ENCODE data around the gene NKD1. TPM values are rescaled to one million over a fixed set of nuclear protein-coding genes. Genes with fewer than 3 reads are reported as not detected.
A peak's percentile ranks its signal among the peaks of the same experiment; 100 is the strongest.

Gene NKD1
- polyA plus RNA-seq, 10 donors = 2.2 to 11.1 (median 4.7) TPM

DNA sequence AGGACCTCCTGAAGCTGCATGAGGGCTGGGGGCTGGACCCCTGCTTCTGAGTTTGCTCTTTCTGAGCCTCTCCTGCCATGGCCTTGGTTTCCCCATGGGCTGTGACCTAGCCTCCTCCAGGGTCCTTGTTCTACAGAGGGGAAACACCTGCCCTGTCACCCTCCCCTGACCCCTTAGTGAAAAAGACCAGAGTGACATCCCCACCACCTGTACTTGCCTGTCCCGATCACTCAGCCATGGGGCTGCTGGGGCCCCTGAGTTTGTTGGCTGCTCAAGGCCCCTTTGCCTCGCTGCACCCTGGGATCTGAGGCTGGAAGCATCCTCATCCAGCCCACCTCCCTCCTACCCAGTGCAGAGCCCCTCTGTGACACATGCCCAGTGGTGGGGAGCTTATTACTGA is 146.0 kb downstream of the NKD1 start:
- no peak for DNase-seq

DNA sequence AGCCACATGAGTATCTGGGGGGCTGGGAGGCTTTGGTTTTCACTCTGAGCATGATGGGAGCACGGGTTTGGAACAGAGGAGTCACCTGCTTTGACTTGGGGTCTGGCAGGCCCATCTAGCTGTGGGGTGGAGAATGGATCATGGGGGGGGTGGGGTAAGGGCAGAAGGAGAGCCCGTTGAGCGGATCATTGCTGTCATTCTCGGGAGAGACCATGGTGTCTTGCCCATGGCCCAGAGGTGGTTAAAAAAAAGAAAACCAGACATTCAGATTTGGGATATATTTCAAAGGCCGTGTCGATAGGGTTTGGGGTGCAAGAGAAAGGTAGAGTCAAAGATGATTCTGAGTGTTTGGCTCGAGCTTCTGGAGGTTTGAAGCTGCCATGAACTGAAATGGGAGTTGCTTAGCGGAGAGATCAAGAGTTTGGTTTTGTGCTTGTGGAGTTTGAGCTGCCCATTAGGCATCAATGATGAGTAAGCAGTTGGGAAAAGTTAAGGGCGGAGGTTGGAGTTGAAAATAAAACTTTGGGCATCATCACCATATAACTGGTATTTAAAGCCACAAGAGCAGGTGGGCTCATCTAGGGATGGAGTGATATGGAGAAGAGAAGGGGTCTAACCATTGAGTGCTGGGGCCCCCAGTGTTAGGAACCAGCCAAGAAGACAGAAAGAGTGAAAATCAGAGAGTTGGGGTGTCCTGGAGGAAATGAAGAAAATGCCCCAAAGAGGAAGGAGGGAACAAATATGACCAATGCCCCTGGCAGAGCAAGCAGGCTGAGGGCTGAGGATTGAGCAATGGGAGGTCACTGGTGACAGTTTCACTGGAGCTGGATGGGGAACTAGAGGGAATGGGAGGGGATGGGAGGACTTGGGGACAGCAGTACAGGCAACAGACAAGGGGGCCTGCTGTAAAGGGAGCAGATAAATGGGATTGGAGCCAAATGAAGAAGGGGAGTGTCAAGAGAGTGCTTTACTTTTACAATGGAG is 147.1 kb downstream of the NKD1 start:
- no peak for DNase-seq

DNA sequence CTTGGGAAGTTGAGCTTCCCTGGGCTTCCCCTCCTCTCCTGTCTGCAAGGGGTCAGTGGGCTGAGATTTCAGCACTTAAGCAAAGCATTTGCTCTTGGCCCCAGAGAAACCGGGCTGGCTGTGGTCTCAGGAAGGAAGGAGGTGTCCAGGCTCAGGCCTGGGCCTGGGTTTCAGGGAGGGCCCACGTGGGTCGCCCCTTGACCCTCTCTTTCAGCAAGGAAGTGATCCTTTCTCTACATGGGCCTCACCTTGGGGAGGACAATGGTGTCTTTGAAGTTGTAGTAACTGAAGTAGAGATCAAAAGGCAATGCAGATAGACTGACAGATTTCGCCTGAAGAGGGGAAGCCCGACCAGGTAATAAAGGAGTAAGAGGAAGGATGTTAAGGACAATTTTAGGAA is 147.9 kb downstream of the NKD1 start:
- DNase-seq = no peak

DNA sequence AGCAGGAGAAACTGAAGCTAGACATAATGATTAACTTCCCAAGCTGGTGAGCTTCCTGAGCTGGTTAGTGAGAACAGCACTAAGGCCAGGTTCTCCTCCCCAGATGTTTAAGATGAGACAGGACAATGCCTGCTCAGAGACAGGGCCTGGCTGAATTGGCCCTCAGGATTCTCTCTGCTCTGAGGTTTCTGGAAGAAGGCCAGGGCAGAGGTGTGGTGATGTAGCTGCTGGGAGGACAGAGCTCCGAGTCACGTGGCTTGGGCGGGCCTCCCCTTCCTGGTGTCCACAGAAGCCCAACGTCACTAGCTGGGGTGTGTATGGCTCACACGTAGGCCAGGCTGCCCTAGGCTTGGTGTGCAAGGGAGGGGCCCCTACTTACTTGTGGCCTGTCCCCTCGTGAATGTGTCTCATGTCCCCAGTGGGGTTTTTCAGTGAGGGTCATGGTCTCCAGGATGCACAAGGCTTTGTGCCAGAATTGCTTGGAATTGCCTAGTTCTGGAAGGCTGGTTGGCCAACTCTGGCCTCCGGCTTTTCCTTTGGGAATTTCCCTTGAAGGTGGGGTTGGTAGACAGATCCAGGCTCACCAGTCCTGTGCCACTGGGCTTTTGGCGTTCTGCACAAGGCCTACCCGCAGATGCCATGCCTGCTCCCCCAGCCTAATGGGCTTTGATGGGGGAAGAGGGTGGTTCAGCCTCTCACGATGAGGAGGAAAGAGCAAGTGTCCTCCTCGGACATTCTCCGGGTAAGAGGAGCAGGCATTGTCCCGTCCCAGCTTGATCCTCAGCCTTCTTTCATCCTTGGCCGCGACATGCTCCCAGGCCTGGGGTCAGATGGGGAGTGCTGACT is 148.6 kb downstream of the NKD1 start:
- peak in 2 of 3 donors; percentile 21 to 61 for DNase-seq

DNA sequence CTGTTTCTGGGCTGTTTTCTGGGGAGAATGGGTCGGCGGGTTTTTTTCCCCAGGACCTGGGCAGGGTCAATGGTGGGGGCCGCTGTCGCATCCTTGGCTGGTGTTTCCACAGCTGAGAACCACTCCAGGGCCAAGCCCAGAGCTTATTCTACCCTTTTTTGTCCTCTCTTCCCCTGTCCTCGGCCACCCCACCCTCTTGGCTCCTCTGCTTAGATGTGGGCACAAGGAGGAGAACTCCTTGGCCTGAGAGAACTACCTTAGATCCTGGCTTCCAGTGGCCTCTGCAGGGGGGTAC is 149.2 kb downstream of the NKD1 start:
- no peak for DNase-seq

DNA sequence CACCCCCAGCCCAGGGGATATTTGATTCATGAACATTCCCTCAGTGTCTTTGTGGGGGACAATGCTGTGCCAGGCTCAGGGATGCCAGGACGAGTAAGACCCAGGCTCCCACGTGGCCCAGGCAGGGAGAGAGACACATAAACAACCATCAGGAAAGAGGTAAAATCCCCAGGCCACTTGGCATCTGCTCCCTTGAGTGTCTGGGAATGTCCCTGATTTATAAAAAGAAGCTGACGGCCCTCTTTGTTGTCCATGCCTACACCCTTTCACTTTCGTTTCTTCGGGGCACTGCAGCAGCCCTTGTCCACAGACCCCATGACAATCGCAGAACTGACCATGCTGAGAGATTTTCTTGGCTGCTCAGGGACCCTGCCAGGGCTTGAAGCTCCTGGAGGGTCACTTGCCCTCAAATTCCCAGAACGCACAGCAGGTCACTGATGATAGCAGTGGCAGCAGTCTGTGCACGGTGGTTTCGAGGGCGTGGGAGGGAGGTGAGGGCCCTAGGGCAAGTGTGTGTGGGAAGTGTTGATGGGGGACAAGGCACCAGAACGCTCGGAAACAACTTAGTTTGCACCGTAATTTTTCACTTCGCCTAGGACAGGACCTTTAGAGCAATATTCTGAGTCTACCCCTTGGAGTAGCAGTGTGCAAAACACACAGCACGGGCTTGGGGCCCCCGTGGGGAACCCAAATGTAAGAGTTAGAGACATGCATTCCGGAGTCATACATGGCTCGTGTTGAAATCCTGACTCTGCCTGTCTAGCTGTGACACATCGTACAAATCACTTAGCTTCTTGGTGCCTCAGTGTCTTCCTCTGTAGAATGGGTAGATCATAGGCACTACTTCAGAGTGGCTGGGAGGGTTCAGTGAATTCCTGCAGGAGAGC is 149.9 kb downstream of the NKD1 start:
- no peak for DNase-seq

Other genes starting within 250 kb of the NKD1 start
- gene BRD7, start 179.4 kb upstream of the NKD1 start, polyA plus RNA-seq (ENCODE audit: insufficient read length in 10 of 10) = 10 to 100 TPM; 61.1 to 80.4 (median 68.5) TPM
- gene SNX20, start 132.9 kb downstream of the NKD1 start, polyA plus RNA-seq (ENCODE audit: insufficient read length in 10 of 10) = 1 to 10 TPM in 7 of 10 donors, under 1 TPM in 3; 0.88 to 2.9 (median 1.1) TPM
- gene NOD2, start 145.2 kb downstream of the NKD1 start, polyA plus RNA-seq (ENCODE audit: insufficient read length in 10 of 10) = 1 to 10 TPM in 3 of 10 donors, under 1 TPM in 7; 0.62 to 1.6 (median 0.90) TPM
- 10 to 100 TPM; 18.9 to 34.2 (median 27.8) TPM for gene CYLD, start 193.7 kb downstream of the NKD1 start, polyA plus RNA-seq (ENCODE audit: insufficient read length in 10 of 10)

All from muscle of back (tissue), 11 donors.